ENCODE results near the gene FOXO1.
A peak's percentile ranks its signal among the peaks of the same experiment; 100 is the strongest.

The FOXO1 gene

GRCh38 chr13:40635315-40635995 is 31.0 kb downstream of the FOXO1 start:
- DNase-seq (ENCODE audit: low spot score), result no peak

GRCh38 chr13:40632915-40633314 is 33.5 kb downstream of the FOXO1 start:
- no peak for DNase-seq (ENCODE audit: low spot score)

DNA sequence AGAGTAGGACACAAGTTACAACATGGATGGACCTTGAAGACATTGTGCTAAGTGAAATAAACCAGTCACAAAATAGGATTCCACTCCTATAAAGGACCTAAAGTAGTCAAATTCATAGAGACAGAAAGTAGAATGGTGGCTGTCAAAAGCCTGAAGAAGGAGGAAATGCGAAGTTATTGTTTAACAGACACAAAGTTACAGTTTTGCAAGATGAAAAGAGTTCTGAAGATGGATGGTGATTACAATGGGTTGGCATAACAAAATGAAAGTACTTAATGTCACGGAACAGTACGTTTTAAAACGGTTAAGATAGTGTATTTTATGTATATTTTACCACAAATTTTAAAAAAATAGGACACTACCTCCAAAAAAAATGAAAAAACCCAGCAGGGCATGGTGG is 34.8 kb downstream of the FOXO1 start:
- DNase-seq (ENCODE audit: low spot score), result no peak

DNA sequence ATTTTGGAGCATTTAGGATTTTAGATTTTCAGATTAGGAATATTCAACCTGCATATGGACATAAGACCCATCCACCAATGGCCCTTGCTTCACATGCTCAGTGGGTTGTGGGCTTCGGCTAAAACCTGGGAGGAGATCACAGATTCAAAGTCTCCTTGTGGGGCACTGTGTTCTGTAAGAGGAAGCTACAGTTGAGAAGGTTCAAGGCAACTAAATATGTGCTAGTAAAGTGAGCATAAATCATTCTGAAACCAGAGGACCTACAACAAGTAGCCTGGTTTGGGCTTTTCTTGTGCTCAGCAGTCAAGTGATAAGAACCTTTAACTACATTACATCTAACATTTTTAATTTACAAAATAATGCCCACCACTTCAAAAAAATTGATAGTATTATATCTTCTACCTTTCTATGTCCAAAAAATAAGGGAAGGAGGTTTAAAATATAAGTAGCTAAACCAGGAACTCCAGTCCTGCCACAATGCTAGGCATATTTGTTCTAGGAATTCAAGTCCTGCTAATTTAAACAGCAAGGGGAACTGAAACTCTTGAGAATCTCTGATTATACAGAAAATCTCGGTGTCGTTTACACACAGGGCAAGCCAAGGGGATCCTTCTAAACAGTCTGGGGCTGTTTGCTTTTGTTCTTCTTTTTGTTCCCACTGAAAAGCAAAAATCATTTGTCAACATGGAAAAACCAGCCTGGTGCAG is 36.6 kb downstream of the FOXO1 start:
- DNase-seq (ENCODE audit: low spot score), result no peak

- no peak for DNase-seq (ENCODE audit: low spot score)
Observed at GRCh38 chr13:40626977-40627376, 39.5 kb downstream of the FOXO1 start.

- no peak for DNase-seq (ENCODE audit: low spot score)
Observed at GRCh38 chr13:40626561-40626960, 39.9 kb downstream of the FOXO1 start.

- DNase-seq (ENCODE audit: low spot score), result no peak
Observed at GRCh38 chr13:40624986-40625385, 41.5 kb downstream of the FOXO1 start.

DNA sequence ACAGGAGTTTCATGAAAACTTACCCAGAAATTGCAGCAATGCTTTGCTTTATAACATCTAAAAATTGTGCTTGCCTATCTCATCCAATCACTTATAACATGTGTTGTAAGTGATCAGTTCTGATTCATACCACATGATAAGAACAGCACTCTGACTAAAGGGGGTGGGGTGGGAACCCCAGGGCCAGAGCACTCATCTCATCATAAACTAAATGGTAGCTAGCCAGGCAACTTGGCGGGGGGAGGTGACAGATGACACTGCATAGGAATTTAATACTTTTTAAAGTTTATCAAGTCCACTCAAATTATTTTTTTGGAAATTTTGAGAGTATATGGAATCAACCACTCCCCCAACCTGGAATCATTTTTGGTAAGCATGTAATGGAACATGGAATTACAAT is 42.1 kb downstream of the FOXO1 start:
- no peak for DNase-seq (ENCODE audit: low spot score)

DNA sequence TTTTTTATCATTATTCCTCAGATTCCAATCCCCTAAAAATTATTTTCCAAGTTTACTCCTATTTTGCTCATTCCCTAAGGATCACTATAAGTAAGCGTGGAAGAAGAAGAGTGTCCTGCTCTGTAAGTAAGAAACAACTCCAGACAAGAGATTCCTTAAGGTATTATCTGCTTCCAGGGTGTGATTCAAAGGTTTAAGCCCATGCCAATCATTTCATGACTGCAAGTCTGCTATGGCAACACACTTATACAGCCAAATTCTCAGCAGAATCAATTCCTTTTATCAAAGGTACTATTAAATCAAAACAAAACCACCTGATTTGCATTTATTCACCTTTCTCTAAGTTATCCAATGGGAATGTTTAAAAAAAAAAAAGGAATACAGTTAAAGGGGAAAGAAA is 43.7 kb downstream of the FOXO1 start:
- DNase-seq (ENCODE audit: low spot score), result no peak

DNA sequence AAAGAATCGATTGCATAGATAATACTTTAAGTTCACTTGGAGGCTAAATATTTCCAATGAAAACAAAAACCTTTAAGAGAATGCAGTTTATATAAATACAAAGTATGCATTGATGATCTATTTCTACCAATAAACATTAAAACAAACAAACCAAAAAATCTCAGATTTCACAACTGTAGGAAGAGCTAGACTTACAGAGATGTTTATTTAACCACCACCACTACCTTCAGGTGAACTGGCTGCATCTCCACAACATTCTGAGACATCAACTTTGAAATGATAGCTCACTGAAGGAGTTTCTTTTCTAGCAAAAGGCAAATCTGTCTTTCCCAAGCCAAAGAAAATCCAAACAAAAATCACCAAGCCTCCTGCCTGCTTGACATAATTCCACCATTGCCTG is 44.2 kb downstream of the FOXO1 start:
- no peak for DNase-seq (ENCODE audit: low spot score)

DNA sequence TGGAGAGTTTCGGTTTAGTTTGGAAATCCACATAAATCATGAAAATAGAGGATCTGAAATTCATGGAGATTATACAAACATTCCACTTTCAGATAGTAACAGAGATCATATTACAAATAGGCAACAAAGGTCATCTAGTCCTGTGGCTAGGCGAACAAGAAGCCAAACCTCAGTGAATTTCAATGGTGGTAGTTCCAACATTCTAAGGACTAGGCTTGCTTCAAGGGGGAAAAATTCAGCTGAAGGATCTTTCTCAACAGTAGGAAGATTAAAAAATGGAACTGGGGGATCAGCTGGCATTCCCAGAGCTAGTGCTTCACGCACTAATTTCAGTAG is 47.0 kb downstream of the FOXO1 start:
- no peak for DNase-seq (ENCODE audit: low spot score)

- DNase-seq (ENCODE audit: low spot score), result no peak
Observed at GRCh38 chr13:40618581-40619478, 47.6 kb downstream of the FOXO1 start.

DNA sequence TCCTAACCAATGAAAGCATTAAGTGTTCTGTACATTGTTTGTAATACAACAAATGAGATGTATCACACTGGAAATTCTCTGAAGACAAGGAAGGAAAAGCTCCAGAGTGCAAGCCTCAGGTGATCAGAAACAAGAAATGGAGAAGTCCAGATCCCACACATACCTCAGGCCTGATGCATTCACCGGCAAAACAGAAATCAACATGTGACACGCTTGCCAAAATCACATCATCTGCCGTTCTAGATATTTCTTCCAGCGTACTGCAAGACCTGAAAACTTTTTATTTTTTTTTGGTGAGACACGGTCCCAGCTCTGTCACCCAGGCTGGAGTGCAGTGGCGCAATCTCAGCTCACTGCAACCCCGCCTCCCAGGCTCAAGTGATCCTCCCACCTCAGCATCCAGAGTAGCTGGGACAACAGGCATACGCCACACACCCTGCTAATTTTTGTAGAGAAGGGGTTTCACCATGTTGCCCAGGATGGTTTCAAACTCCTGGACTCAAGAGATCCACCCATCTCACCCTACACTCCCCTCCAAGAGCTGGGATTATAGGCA is 48.6 kb downstream of the FOXO1 start:
- no peak for DNase-seq (ENCODE audit: low spot score)

DNA sequence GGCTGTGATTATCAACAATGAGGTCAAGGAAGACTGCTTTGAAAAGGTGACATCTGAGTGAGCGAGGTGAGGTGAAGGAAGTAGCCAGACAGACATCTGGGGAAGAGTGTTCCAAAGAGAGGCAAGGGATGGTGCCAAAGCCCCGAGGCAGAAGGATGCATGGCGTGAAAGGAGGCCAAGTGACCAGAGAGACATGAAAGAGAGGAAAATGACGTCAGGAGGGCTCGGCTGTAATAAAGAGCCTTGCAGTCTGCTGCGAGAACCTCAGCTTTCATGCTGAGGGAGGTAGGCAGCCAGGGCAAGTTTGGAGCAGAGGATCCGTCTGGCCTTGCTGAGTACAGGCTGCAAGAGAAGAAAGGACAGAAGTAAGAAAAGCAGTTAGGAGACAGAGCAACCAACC is 50.8 kb downstream of the FOXO1 start:
- no peak for DNase-seq (ENCODE audit: low spot score)

DNA sequence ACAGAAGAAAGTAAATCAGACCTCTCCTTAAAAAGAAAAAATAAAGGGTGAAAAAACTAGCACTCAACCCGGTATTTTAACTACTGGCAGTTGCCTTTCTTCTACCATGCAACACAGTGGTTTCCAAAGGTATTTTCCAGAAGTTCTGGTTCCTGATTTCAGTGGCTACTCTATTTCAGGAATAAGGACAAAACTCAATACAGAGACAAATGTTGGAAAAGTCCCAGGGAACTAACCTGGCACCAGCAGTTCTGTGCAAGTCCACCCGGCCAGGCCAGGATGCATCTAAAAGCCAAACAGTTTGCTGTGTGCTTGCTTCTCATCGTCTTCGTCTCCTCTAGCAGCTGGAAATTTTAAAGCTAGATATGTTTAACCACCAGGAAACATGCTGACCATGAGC is 52.5 kb downstream of the FOXO1 start:
- DNase-seq (ENCODE audit: low spot score), result no peak

- peak; percentile 65 for DNase-seq (ENCODE audit: low spot score)
Observed at GRCh38 chr13:40613192-40613818, 53.1 kb downstream of the FOXO1 start.

DNA sequence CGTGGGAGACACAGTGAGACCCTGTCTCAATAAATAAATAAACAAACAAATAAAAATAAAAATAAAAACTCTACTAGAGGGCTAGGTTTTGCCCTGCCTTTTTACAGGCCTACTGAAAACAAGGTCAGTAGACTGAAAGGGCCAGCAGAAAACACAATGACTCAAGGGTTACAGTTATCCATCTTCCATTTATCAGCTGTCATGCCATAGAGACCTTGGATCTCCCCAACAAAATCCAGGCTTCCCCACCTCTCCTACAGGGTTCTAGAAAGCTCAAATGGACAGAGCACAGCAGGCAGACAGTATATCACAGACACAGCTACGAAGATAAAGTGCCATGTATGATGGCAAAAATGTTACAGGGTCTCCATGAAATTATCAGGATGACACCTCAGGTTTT is 54.4 kb downstream of the FOXO1 start:
- no peak for DNase-seq (ENCODE audit: low spot score)

DNA sequence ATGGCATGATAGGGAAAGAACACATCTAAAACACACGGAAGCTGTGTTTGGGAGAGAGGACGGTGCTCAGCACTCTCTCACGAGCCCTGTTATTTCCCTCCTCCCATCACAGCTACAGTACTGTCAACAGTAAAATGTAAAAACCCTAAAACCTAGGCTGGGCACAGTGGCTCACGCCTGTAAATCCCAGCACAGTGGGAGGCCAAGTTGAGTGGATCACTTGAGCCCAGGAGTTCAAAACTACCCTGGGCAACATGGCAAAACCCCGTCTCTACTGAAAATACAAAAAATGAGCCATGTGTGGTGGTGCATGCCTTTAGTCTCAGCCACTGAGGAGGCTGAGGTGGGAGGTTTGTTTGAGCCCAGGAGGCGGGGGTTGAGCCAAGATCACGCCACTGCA is 54.8 kb downstream of the FOXO1 start:
- no peak for DNase-seq (ENCODE audit: low spot score)

DNA sequence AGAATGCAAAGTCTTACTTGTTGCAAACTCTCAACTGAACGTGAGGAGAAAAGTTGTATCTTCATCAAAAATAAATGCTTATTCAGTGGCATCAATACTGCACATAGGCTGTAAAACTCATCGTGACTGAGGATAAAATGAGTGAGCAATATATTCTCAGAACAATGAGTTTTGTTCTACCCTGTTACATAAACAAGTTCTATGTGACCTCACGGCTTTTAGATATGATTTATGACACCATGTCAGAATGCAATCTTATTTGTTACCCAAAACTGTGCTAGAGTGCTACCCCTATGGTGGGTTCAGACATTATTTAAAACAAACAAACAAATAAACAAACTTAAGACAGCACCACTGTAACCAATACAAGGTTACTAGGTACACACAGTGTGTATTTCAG is 55.4 kb downstream of the FOXO1 start:
- no peak for DNase-seq (ENCODE audit: low spot score)

DNA sequence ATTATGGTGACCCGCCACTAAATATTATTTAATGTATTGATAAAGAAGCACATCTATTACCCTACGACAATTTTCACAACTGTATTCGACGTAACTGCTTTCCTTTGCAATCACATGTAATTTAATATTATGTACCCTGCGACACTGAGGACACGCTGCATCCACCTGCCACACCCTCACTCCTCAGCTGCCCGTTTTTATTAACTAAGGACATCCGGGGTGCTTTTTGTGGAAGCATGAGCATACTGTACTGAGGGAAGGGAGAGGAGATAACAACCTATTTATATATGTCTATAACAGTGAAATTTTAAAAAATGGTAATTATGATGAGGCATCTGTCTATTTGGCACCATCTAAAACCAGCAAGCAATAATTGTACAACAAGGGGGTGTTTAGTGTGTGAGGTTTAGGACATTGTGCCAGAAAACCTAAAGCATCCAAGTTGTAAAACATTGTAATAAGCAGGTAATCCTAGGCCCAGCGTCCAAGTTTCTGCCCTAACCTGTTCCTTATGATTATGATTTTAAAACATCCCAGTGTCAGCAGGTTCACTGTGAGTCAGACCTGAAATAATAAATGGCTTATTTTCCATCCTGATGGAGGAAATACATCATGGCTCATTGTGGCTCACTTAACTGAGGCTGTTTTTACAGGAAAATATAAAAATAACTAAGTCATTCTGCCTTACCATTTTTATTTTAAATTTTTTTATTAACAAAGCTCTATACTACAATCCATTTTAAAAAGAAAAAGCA is 56.3 kb downstream of the FOXO1 start:
- no peak for DNase-seq (ENCODE audit: low spot score)

GRCh38 chr13:40608308-40608707 is 58.1 kb downstream of the FOXO1 start:
- no peak for DNase-seq (ENCODE audit: low spot score)

- no peak for DNase-seq (ENCODE audit: low spot score)
Observed at GRCh38 chr13:40605573-40605972, 60.9 kb downstream of the FOXO1 start.

Measured in CD4-positive, alpha-beta T cell treated with Interleukin-6 at 100 ng/mL for 8 hours (primary cell).